ENCODE results near the gene TNIP3.

The TNIP3 gene

DNA sequence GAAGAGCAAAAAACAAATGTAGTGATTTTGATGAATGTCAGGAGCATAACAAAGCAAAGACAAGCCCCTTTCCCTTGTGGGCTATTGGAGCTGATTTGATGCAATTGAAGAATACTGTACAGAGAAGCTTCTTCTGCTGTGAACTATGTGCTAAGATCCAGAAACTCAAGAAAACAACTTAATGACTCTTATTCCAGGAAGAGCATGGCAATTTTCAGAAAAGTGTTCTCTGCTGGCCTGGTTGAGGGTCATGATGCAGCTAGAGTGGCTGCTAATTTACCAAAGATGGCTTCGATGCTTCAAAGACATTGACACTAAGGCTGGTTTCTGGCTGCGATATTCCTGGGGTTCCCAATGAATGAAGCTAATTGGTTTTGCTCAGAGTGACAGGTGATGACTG lies 45.8 kb downstream of the TNIP3 start:
- ChIA-PET POLR2A (ENCODE audit: low non-redundant PET) (no interaction called here), CTCF (no interaction called here)
- TF ChIP-seq, protein P1, sequence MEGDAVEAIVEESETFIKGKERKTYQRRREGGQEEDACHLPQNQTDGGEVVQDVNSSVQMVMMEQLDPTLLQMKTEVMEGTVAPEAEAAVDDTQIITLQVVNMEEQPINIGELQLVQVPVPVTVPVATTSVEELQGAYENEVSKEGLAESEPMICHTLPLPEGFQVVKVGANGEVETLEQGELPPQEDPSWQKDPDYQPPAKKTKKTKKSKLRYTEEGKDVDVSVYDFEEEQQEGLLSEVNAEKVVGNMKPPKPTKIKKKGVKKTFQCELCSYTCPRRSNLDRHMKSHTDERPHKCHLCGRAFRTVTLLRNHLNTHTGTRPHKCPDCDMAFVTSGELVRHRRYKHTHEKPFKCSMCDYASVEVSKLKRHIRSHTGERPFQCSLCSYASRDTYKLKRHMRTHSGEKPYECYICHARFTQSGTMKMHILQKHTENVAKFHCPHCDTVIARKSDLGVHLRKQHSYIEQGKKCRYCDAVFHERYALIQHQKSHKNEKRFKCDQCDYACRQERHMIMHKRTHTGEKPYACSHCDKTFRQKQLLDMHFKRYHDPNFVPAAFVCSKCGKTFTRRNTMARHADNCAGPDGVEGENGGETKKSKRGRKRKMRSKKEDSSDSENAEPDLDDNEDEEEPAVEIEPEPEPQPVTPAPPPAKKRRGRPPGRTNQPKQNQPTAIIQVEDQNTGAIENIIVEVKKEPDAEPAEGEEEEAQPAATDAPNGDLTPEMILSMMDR (conservative IDR thresholded peaks at IDR 0.05; ENCODE audit: low read depth), result no peak
- no peak overlapping the region for H3K27ac ChIP-seq
- DNase-seq (ENCODE audit: low spot score), result no peak

DNA sequence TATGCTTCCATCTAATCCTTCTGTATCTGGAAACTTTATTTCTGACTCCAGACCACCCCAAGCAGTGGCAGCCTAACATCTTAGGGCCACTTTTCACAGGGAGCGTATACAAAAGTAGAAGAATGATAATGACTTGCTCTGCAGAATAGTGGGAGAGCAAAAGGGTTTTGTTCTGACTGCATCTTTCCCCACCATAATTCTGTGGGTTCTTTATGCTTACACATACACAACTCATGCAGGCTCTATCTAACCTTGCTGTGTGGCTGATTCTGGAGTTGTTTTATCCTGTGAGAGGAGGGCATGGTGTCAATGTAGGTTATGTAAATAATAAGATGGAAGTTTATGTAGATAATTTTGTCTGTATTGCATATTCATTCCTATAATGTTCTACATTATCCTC lies 49.4 kb downstream of the TNIP3 start:
- TF ChIP-seq, protein P1 (conservative IDR thresholded peaks at IDR 0.05; ENCODE audit: low read depth), result no peak
- no peak overlapping the region for H3K27ac ChIP-seq
- CTCF ChIA-PET, result no interaction called here
- POLR2A ChIA-PET (ENCODE audit: low non-redundant PET), result no interaction called here
- DNase-seq (ENCODE audit: low spot score), result no peak

DNA sequence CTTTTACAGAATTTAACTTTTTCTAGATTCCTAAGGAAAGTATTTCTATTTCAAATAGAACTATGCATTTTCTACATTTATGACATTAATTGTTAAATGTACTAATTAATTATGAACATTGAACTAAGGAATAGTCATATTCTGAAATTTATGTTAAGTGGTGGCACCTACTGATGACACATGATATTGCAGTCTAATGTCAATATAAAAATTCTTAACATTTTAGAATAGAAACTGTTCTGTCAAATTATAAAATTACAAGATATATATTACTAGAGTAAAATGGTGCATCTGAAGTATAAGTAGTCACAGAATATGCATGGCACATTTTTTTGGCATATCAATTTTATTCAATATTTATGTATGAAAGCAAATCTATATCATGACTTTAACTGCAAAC lies 51.6 kb downstream of the TNIP3 start:
- H3K27ac ChIP-seq, result no peak overlapping the region
- DNase-seq (ENCODE audit: low spot score), result no peak
- ChIA-PET CTCF (interaction anchor here (0.5 to 0.7 kb wide), 3 partner anchors 28 to 1185 kb away, joined by 3 to 4 read pairs (median 4); no protein-coding TSS in a partner anchor), POLR2A (ENCODE audit: low non-redundant PET) (no interaction called here)
- TF ChIP-seq, protein P1 (conservative IDR thresholded peaks at IDR 0.05; ENCODE audit: low read depth), result peak; percentile 56

DNA sequence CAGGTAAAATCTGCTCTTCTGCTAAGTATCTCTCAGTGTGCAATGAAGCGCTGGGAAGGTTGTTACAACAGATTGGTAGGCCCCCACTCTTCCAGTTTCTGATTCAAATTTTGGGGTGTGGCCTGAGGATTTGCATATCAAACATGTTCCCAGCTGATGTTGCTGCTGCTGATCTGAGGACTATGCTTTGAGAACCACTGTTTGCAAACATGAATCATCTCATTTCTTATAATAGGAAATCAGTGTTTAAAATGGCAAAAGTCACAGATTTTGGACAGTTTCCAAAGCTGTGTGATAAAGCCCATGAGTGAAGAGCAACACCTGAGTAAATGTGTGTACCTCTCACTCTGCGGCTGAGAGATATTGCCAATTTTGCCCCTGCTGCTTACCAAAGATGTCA lies 55.6 kb downstream of the TNIP3 start:
- no peak for DNase-seq (ENCODE audit: low spot score)
- H3K27ac ChIP-seq, result no peak overlapping the region
- TF ChIP-seq, protein P1 (conservative IDR thresholded peaks at IDR 0.05; ENCODE audit: low read depth), result no peak
- ChIA-PET POLR2A (ENCODE audit: low non-redundant PET) (no interaction called here), CTCF (interaction anchor here (0.6 kb wide), 1 partner anchor 166 kb away, joined by 3 read pairs; no protein-coding TSS in a partner anchor)

DNA sequence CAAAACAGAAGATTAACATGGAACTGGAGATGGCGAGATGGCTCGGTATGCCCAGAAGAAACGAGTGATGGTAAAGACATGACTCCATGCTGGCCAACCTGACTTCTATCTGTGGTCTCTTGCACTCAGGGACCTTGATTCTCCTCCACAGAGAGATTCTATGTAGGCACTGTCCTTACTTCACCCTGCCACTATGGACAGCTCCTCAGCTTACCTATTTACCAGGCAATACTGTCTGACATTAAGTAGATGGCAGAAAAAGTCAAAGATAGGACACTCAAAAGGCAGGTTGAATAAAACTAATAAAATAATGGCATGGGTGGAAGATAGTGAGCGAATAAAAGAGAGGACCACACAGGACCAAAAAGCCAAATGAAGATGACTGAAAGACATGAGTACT lies 56.6 kb downstream of the TNIP3 start:
- TF ChIP-seq, protein P1 (conservative IDR thresholded peaks at IDR 0.05; ENCODE audit: low read depth), result no peak
- POLR2A ChIA-PET (ENCODE audit: low non-redundant PET), result no interaction called here
- CTCF ChIA-PET, result no interaction called here
- H3K27ac ChIP-seq, result no peak overlapping the region
- no peak for DNase-seq (ENCODE audit: low spot score)

DNA sequence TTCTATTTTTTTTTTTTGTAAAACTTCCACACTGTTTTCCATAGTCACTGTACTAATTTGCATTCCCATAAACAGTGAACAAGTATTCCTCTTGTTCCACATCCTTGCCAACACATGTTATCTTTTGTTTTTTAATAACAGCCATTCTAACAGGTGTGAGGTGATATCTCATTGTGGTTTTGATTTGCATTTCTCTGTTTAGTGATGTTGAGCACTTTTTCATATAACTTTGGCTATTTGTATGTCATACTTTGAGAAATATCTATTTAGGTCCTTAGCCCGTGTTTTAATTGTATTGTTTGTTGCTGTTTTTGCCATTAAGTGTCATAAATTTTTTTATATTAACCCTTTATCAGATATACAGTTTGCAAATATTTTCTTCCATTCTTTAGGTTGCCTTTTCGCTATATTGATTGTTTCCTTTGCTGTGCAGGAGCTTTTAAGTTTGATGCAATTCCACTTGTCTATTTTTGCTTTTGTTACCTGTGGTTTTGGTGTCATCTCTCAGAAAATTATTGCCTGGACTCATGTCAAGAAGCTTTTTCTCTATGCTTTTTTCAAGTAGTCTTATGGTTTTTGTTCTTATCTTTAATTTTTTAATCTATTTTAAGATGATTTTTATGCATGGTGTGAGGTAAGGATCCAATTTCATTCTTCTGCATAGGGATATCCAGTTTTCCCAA lies 63.9 kb downstream of the TNIP3 start:
- POLR2A ChIA-PET (ENCODE audit: low non-redundant PET), result no interaction called here
- no peak overlapping the region for H3K27ac ChIP-seq
- CTCF ChIA-PET, result no interaction called here
- TF ChIP-seq, protein P1 (conservative IDR thresholded peaks at IDR 0.05; ENCODE audit: low read depth), result no peak
- no peak for DNase-seq (ENCODE audit: low spot score)
